ENCODE measurements around the gene ISG15.
"Not testable (repeated sequence)": the region's sequence is repeated elsewhere in the genome, so short reads cannot be mapped to it uniquely, and the experiment has no call there.

ISG15 gene

GRCh38 chr1:975896-976683, 37.2 kb upstream of the ISG15 start:
- DNase-seq = peak; percentile 70

GRCh38 chr1:976791-977190, 36.5 kb upstream of the ISG15 start:
- not testable (repeated sequence) for DNase-seq

GRCh38 chr1:978069-978834, 35.0 kb upstream of the ISG15 start:
- DNase-seq = no peak

- DNase-seq = no peak
Observed at GRCh38 chr1:978835-979743, 34.2 kb upstream of the ISG15 start.

- DNase-seq = no peak
Observed at GRCh38 chr1:979744-980072, 33.6 kb upstream of the ISG15 start.

- no peak for DNase-seq
Observed at GRCh38 chr1:980137-980571, 33.1 kb upstream of the ISG15 start.

- no peak for DNase-seq
Observed at GRCh38 chr1:980602-981395, 32.5 kb upstream of the ISG15 start.

- DNase-seq = no peak
Observed at GRCh38 chr1:981491-981954, 31.8 kb upstream of the ISG15 start.

- DNase-seq = no peak
Observed at GRCh38 chr1:981955-982558, 31.2 kb upstream of the ISG15 start, which contains the start of gene PERM1. TSS of gene PERM1 (minus strand) at chr1:982093. CDS start at chr1:981029, 1,064 bp downstream.

GRCh38 chr1:982765-983436, 30.4 kb upstream of the ISG15 start:
- DNase-seq = no peak

GRCh38 chr1:983798-984475, 29.4 kb upstream of the ISG15 start:
- DNase-seq = no peak

GRCh38 chr1:984476-984814, 28.9 kb upstream of the ISG15 start:
- DNase-seq = no peak

GRCh38 chr1:985126-985525, 28.2 kb upstream of the ISG15 start:
- DNase-seq = no peak

GRCh38 chr1:988061-988460, 25.2 kb upstream of the ISG15 start:
- not testable (repeated sequence) for DNase-seq

GRCh38 chr1:991275-991674, 22.0 kb upstream of the ISG15 start:
- not testable (repeated sequence) for DNase-seq

- no peak for DNase-seq
Observed at GRCh38 chr1:991895-992294, 21.4 kb upstream of the ISG15 start.

- no peak for DNase-seq
Observed at GRCh38 chr1:992362-992761, 20.9 kb upstream of the ISG15 start.

- DNase-seq = no peak
Observed at GRCh38 chr1:993379-993995, 19.8 kb upstream of the ISG15 start.

- DNase-seq = not testable (repeated sequence)
Observed at GRCh38 chr1:994546-994945, 18.8 kb upstream of the ISG15 start.

Data from inflammatory macrophage treated with lipopolysaccharide for 4 hours (primary cell).